ENCODE measurements around the gene ZNF672. TPM values are rescaled to one million over a fixed set of nuclear protein-coding genes. Genes with fewer than 3 reads are reported as not detected.

Gene ZNF672
- total and polyA plus RNA-seq, 2 of the 13 experiments (the other 11 are each of a cell fraction or from before 2014, with no cell fraction given), result 17.2 to 22.9 TPM

GRCh38 chr1:248841702-248842395 is 3.8 kb downstream of the ZNF672 start (continued):
- no peak for TF ChIP-seq TOE1 (CRISPR knock-in tag; IDR thresholded peaks at IDR 0.05)

- peaks cover 30% of the 10 kb centered on the region for H3K79me2 ChIP-seq (ENCODE audit: insufficient read depth, low read length)
- no peak overlapping the region for H3K4me2 ChIP-seq (ENCODE audit: low read depth, low read length)
Measured at GRCh38 chr1:248842781-248843331, 4.8 kb downstream of the ZNF672 start.

More at GRCh38 chr1:248842781-248843331, 4.8 kb downstream of the ZNF672 start:
- H4K20me1 ChIP-seq (ENCODE audit: insufficient read depth, low read length), result 0 out of 2 replicates have a peak, but pooled peaks cover 2% of the 10 kb centered on the region
- no peak for ATAC-seq
- ChIA-PET CTCF (ENCODE audit: low intra/inter-chr PET ratio, low total read pairs) (no interaction called here), POLR2A (no interaction called here)
- no peak overlapping the region for H3K27ac ChIP-seq (ENCODE audit: extremely low read length, insufficient read depth, low read length)
- H2AFZ ChIP-seq (ENCODE audit: low read length), result no peak overlapping the region
- in situ Hi-C loops (cut with HindIII; ENCODE audit: extremely low pct_ligation_motif_present, low pct_unique_long_range_greater_than_20kb), result no loop called here
- H3K9me3 ChIP-seq (ENCODE audit: low read length), result no peaks in the 10 kb centered on the region
- H3K36me3 ChIP-seq (replicated peaks in 1 of 2; ENCODE audit: control insufficient read depth in 1 of 2, insufficient read depth in 2 of 2, low read length in 2 of 2), result peaks cover 15 to 33% of the 10 kb centered on the region in 2 experiments
- intact Hi-C loops (cut with micrococcal nuclease; ENCODE audit: unreplicated experiment), result no loop called here
- DNase-seq (ENCODE audit: low spot score), result no peak
- TF ChIP-seq, protein P1, sequence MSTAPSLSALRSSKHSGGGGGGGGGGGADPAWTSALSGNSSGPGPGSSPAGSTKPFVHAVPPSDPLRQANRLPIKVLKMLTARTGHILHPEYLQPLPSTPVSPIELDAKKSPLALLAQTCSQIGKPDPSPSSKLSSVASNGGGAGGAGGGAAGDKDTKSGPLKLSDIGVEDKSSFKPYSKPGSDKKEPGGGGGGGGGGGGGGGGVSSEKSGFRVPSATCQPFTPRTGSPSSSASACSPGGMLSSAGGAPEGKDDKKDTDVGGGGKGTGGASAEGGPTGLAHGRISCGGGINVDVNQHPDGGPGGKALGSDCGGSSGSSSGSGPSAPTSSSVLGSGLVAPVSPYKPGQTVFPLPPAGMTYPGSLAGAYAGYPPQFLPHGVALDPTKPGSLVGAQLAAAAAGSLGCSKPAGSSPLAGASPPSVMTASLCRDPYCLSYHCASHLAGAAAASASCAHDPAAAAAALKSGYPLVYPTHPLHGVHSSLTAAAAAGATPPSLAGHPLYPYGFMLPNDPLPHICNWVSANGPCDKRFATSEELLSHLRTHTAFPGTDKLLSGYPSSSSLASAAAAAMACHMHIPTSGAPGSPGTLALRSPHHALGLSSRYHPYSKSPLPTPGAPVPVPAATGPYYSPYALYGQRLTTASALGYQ (CRISPR knock-in tag; IDR thresholded peaks at IDR 0.05), result no peak
- no peak for TF ChIP-seq ATF3 (CRISPR knock-in tag; IDR thresholded peaks at IDR 0.05)
- H3K4me3 ChIP-seq (replicated peaks in 1 of 3; ENCODE audit: insufficient read depth in 1 of 3, low read depth in 2 of 3, low read length in 3 of 3), result no peak overlapping the region
- no peak overlapping the region for H3K9ac ChIP-seq (ENCODE audit: insufficient read depth, low read depth, low read length)
- 97% methylated on average over 8 of the region's 8 CpGs for WGBS (ENCODE audit: low lambda C conversion rate)
- H3K27me3 ChIP-seq (ENCODE audit: control insufficient read depth in 1 of 2, insufficient read depth in 2 of 2, low read length in 2 of 2), result no peaks in the 10 kb centered on the region
- BruUV-seq (replicated peaks), result no TSS peak
- FAIRE-seq, result no peak
- peaks cover 34% of the 10 kb centered on the region for H3K4me1 ChIP-seq (ENCODE audit: insufficient read depth, low read length)

Measured in HepG2 (cell line).